Activated CD8-positive, alpha-beta memory T cell treated with anti-CD3 and anti-CD28 coated beads, Interleukin-2, amount 10 ng/mL, durations not matched to agents 7 days and 5 days (primary cell): Measurements from ENCODE around the gene ANKFY1. TPM values are rescaled to one million over a fixed set of nuclear protein-coding genes. Genes with fewer than 3 reads are reported as not detected.

ENCODE experiments used
- ATAC-seq: fragments of 150-1000 bp; cut with Tn5 transposase; one replicate; pipeline ENCODE4 v1.10.0; 2021; ENCODE audit warnings: moderate library complexity
- CTCF ChIA-PET: fragments of 350-600 bp; sonication (Branson Sonifier 250); formaldehyde crosslinking; loops from one replicate; lab custom pipeline; 2021; ENCODE audit warnings: antibody characterized with exemption; lab: Charles Lee
- DNase-seq: peaks from one replicate; pipeline ENCODE4 v3.0.0-alpha.2; 2020
- H3K27ac Mint-ChIP-seq: one replicate; pipeline ENCODE4 v1.8.0; 2021; ENCODE audit warnings: mild to moderate bottlenecking, mixed read lengths
- H3K27me3 Mint-ChIP-seq: one replicate; pipeline ENCODE4 v1.8.0; 2021; ENCODE audit warnings: mixed read lengths
- H3K36me3 Mint-ChIP-seq: one replicate; pipeline ENCODE4 v1.8.0; 2021; ENCODE audit warnings: mild to moderate bottlenecking, mixed read lengths
- H3K4me1 Mint-ChIP-seq: one replicate; pipeline ENCODE4 v1.8.0; 2021; ENCODE audit warnings: mixed read lengths
- H3K4me3 Mint-ChIP-seq: one replicate; pipeline ENCODE4 v1.8.0; 2021; ENCODE audit warnings: mild to moderate bottlenecking, moderate library complexity, mixed read lengths
- H3K9me3 Mint-ChIP-seq: one replicate; pipeline ENCODE4 v1.8.0; 2022; ENCODE audit warnings: low read depth, mixed read lengths
- total RNA-seq, 2 experiments: library from RNA; stranded (reverse); gene quantifications; one replicate each; pipeline ENCODE4 v1.2.3, GENCODE V29; 2021

The ANKFY1 gene
- 100 to 1,000 TPM in 1 of 2 experiments, 10 to 100 TPM in 1; 63.8 to 103 TPM for total RNA-seq

- CTCF ChIA-PET: interaction anchor here (0.7 to 3.8 kb wide), 9 partner anchors 9 to 147 kb away, joined by 3 to 28 read pairs (median 4); no protein-coding TSS in a partner anchor
- ATAC-seq (peak; percentile 95), DNase-seq (peak; percentile 98)
- Mint-ChIP-seq H3K27me3 (no peaks in the 10 kb centered on the region), H3K4me3 (peak within 1 kb of the TSS; percentile 80), H3K4me1 (peaks cover 41% of the 10 kb centered on the region), H3K27ac (peak within 1 kb of the TSS; percentile 89), H3K36me3 (peaks cover 46% of the 10 kb centered on the region), H3K9me3 (peaks cover 8% of the 10 kb centered on the region)
These were observed at the start of gene ANKFY1 for GRCh38 chr17:4263282-4264215. TSS of gene ANKFY1 (minus strand) at chr17:4263979. CDS start at chr17:4263941, 38 bp downstream.

GRCh38 chr17:4310354-4311060, 46.7 kb upstream of the ANKFY1 start:
- Mint-ChIP-seq H3K9me3 (no peaks in the 10 kb centered on the region), H3K4me1 (peaks cover 36% of the 10 kb centered on the region), H3K36me3 (peaks cover 4% of the 10 kb centered on the region), H3K27me3 (no peaks in the 10 kb centered on the region), H3K27ac (no peak overlapping the region), H3K4me3 (no peak overlapping the region)
- no peak for DNase-seq
- CTCF ChIA-PET: no interaction called here
- ATAC-seq: no peak

GRCh38 chr17:4309897-4310296, 46.1 kb upstream of the ANKFY1 start:
- Mint-ChIP-seq H3K36me3 (peaks cover 4% of the 10 kb centered on the region), H3K4me3 (no peak overlapping the region), H3K27ac (no peak overlapping the region), H3K9me3 (no peaks in the 10 kb centered on the region), H3K27me3 (no peaks in the 10 kb centered on the region), H3K4me1 (peaks cover 35% of the 10 kb centered on the region)
- ATAC-seq (no peak), DNase-seq (no peak)
- CTCF ChIA-PET: no interaction called here

GRCh38 chr17:4307179-4307930, 43.6 kb upstream of the ANKFY1 start:
- H3K4me1 Mint-ChIP-seq: peaks cover 22% of the 10 kb centered on the region
- ATAC-seq (no peak), DNase-seq (no peak)
- CTCF ChIA-PET: interaction anchor here (0.9 kb wide), 2 partner anchors 24 to 29 kb away, joined by 3 read pairs; no protein-coding TSS in a partner anchor
- H3K27me3 Mint-ChIP-seq: no peaks in the 10 kb centered on the region
- no peak overlapping the region for H3K27ac Mint-ChIP-seq
- no peak overlapping the region for H3K4me3 Mint-ChIP-seq
- H3K9me3 Mint-ChIP-seq: no peaks in the 10 kb centered on the region
- peaks cover 5% of the 10 kb centered on the region for H3K36me3 Mint-ChIP-seq

GRCh38 chr17:4305224-4305623, 41.4 kb upstream of the ANKFY1 start:
- Mint-ChIP-seq H3K9me3 (no peaks in the 10 kb centered on the region), H3K27ac (no peak overlapping the region), H3K4me1 (peaks cover 19% of the 10 kb centered on the region), H3K4me3 (no peak overlapping the region), H3K36me3 (peaks cover 14% of the 10 kb centered on the region), H3K27me3 (no peaks in the 10 kb centered on the region)
- CTCF ChIA-PET: interaction anchor here (0.7 to 1.6 kb wide), 4 partner anchors 100 to 352 kb away, joined by 3 to 6 read pairs (median 4); no protein-coding TSS in a partner anchor
- ATAC-seq (no peak), DNase-seq (no peak)

GRCh38 chr17:4304417-4305027, 40.7 kb upstream of the ANKFY1 start:
- DNase-seq (peak; percentile 65), ATAC-seq (peak; percentile 87)
- no peaks in the 10 kb centered on the region for H3K27me3 Mint-ChIP-seq
- CTCF ChIA-PET: interaction anchor here (0.7 to 2.9 kb wide), 17 partner anchors 9 to 352 kb away, joined by 3 to 9 read pairs (median 4); no protein-coding TSS in a partner anchor
- H3K27ac Mint-ChIP-seq: no peak overlapping the region
- H3K36me3 Mint-ChIP-seq: peaks cover 14% of the 10 kb centered on the region
- no peaks in the 10 kb centered on the region for H3K9me3 Mint-ChIP-seq
- H3K4me3 Mint-ChIP-seq: no peak overlapping the region
- H3K4me1 Mint-ChIP-seq: peaks cover 13% of the 10 kb centered on the region

- Mint-ChIP-seq H3K27me3 (no peaks in the 10 kb centered on the region), H3K4me3 (no peak overlapping the region), H3K9me3 (no peaks in the 10 kb centered on the region), H3K36me3 (peaks cover 14% of the 10 kb centered on the region), H3K27ac (no peak overlapping the region), H3K4me1 (peaks cover 2% of the 10 kb centered on the region)
- CTCF ChIA-PET: interaction anchor here (0.6 kb wide), 1 partner anchor 237 kb away, joined by 3 read pairs; no protein-coding TSS in a partner anchor
- ATAC-seq (no peak), DNase-seq (no peak)
These were observed 37.3 kb upstream of the ANKFY1 start for GRCh38 chr17:4301066-4301465.

- no peaks in the 10 kb centered on the region for H3K4me1 Mint-ChIP-seq
- H3K27me3 Mint-ChIP-seq: no peaks in the 10 kb centered on the region
- no peaks in the 10 kb centered on the region for H3K9me3 Mint-ChIP-seq
- CTCF ChIA-PET: interaction anchor here (1.0 kb wide), 1 partner anchor 19 kb away, joined by 4 read pairs; no protein-coding TSS in a partner anchor
- no peak for ATAC-seq
- peaks cover 17% of the 10 kb centered on the region for H3K36me3 Mint-ChIP-seq
- H3K27ac Mint-ChIP-seq: no peak overlapping the region
- H3K4me3 Mint-ChIP-seq: no peak overlapping the region
- no peak for DNase-seq
These were observed 33.6 kb upstream of the ANKFY1 start for GRCh38 chr17:4297351-4297750.

- peaks cover 12% of the 10 kb centered on the region for H3K36me3 Mint-ChIP-seq
- H3K4me3 Mint-ChIP-seq: no peak overlapping the region
- no peaks in the 10 kb centered on the region for H3K4me1 Mint-ChIP-seq
- no peaks in the 10 kb centered on the region for H3K27me3 Mint-ChIP-seq
- CTCF ChIA-PET: interaction anchor here (0.9 kb wide), 1 partner anchor 8 kb away, joined by 3 read pairs; no protein-coding TSS in a partner anchor
- DNase-seq: no peak
- no peaks in the 10 kb centered on the region for H3K9me3 Mint-ChIP-seq
- H3K27ac Mint-ChIP-seq: no peak overlapping the region
- ATAC-seq: no peak
These were observed 31.9 kb upstream of the ANKFY1 start for GRCh38 chr17:4295686-4296085.

- H3K4me1 Mint-ChIP-seq: no peaks in the 10 kb centered on the region
- CTCF ChIA-PET: interaction anchor here (0.6 to 2.1 kb wide), 2 partner anchors 10 to 91 kb away, joined by 4 to 9 read pairs; no protein-coding TSS in a partner anchor
- peaks cover 13% of the 10 kb centered on the region for H3K36me3 Mint-ChIP-seq
These were observed 29.8 kb upstream of the ANKFY1 start for GRCh38 chr17:4293572-4293971.

GRCh38 chr17:4287710-4288109, 23.9 kb upstream of the ANKFY1 start:
- no peak overlapping the region for H3K27ac Mint-ChIP-seq
- no peaks in the 10 kb centered on the region for H3K4me1 Mint-ChIP-seq
- H3K36me3 Mint-ChIP-seq: peaks cover 21% of the 10 kb centered on the region
- no peaks in the 10 kb centered on the region for H3K9me3 Mint-ChIP-seq
- ATAC-seq (no peak), DNase-seq (no peak)
- CTCF ChIA-PET: interaction anchor here (1.5 kb wide), 1 partner anchor 11 kb away, joined by 3 read pairs; no protein-coding TSS in a partner anchor
- H3K27me3 Mint-ChIP-seq: no peaks in the 10 kb centered on the region
- no peak overlapping the region for H3K4me3 Mint-ChIP-seq

More at GRCh38 chr17:4293572-4293971, 29.8 kb upstream of the ANKFY1 start:
- H3K9me3 Mint-ChIP-seq: no peaks in the 10 kb centered on the region
- H3K27me3 Mint-ChIP-seq: no peaks in the 10 kb centered on the region
- DNase-seq: no peak
- H3K27ac Mint-ChIP-seq: peak overlapping the region; percentile 4
- H3K4me3 Mint-ChIP-seq: no peak overlapping the region
- no peak for ATAC-seq

GRCh38 chr17:4276514-4276913, 12.7 kb upstream of the ANKFY1 start:
- Mint-ChIP-seq H3K4me1 (peaks cover 15% of the 10 kb centered on the region), H3K9me3 (no peaks in the 10 kb centered on the region), H3K27me3 (no peaks in the 10 kb centered on the region), H3K27ac (peak overlapping the region; percentile 17), H3K4me3 (no peak overlapping the region), H3K36me3 (peaks cover 21% of the 10 kb centered on the region)
- DNase-seq (no peak), ATAC-seq (no peak)
- CTCF ChIA-PET: interaction anchor here (1.0 kb wide), 1 partner anchor 28 kb away, joined by 3 read pairs; no protein-coding TSS in a partner anchor
